ENCODE data around the gene CDK16. TPM values are rescaled to one million over a fixed set of nuclear protein-coding genes. Genes with fewer than 3 reads are reported as not detected.

CDK16 gene
- total and polyA plus RNA-seq, 2 donors (not counting 1 experiment from before 2014, with no cell fraction given) = 68.2 to 92.9 TPM

- Histone ChIP-seq H3K79me2 (ENCODE audit: control insufficient read depth, insufficient read depth, low read length) (peaks cover 61% of the 10 kb centered on the region), H3K36me3 (replicated peaks in 1 of 2; ENCODE audit: control extremely low read depth in 1 of 2, control insufficient read depth in 1 of 2, extremely low read depth in 1 of 2, insufficient read depth in 2 of 2, low read length in 1 of 2) (peaks cover 0 to 21% of the 10 kb centered on the region in 2 experiments), H2AFZ (ENCODE audit: insufficient read depth, low read depth, low read length, poor library complexity, severe bottlenecking) (peak overlapping the region; percentile 86), H4K20me1 (ENCODE audit: control insufficient read depth, insufficient read depth, low read length, poor library complexity, severe bottlenecking) (peaks cover 31% of the 10 kb centered on the region), H3K9me3 (ENCODE audit: control extremely low read depth in 1 of 3, control insufficient read depth in 2 of 3, insufficient read depth in 1 of 3, low read length in 2 of 3) (no peaks in the 10 kb centered on the region), H3K4me1 (ENCODE audit: control insufficient read depth in 2 of 2, insufficient read depth in 2 of 2, low read length in 2 of 2) (peaks cover 48 to 60% of the 10 kb centered on the region in 2 donors), H3K9ac (ENCODE audit: low read length) (peak overlapping the region; percentile 90), H3K4me2 (replicated peaks; ENCODE audit: low read depth, low read length, poor library complexity, severe bottlenecking) (peak overlapping the region; percentile 80), H3K27ac (ENCODE audit: low read length in 2 of 2) (peak overlapping the region; percentile 83 to 95), H3K4me3 (ENCODE audit: control extremely low read depth in 1 of 5, extremely low read depth in 1 of 5, insufficient read depth in 1 of 5, low read depth in 2 of 5, low read length in 4 of 5) (peak overlapping the region; percentile 71 to 96 (median 76)), H3K27me3 (replicated peaks in 1 of 4; ENCODE audit: control extremely low read depth in 1 of 4, control insufficient read depth in 3 of 4, insufficient read depth in 4 of 4, low read length in 3 of 4) (no peaks in the 10 kb centered on the region)
- WGBS (ENCODE audit: insufficient coverage) = 0% methylated on average over 7 of the region's 14 CpGs
- CTCF ChIA-PET = interaction anchor here (0.9 to 1.7 kb wide), 3 partner anchors 167 to 329 kb away, joined by 3 to 8 read pairs (median 7); no protein-coding TSS in a partner anchor
- POLR2A ChIA-PET = interaction anchor here (0.6 to 1.5 kb wide), 2 partner anchors 173 to 329 kb away, joined by 3 to 4 read pairs; no protein-coding TSS in a partner anchor
- TF ChIP-seq CTCF (IDR thresholded peaks at IDR 0.05) (no peak), EZH2 (IDR thresholded peaks at IDR 0.05; ENCODE audit: borderline replicate concordance, insufficient read depth, low read depth, low read length, poor library complexity, severe bottlenecking) (no peak)
- ATAC-seq (ENCODE audit: low read depth) (no peak), DNase-seq (no peak)
- intact Hi-C loops (cut with micrococcal nuclease) = loop anchor here (5.0 kb wide), 2 partner anchors 118 to 458 kb away; partner anchors contain the start of gene ELK1
- Mint-ChIP-seq H3K4me3 (peak overlapping the region; percentile 98), H3K27ac (peak overlapping the region; percentile 99), H3K9me3 (ENCODE audit: insufficient read depth) (no peaks in the 10 kb centered on the region), H3K27me3 (no peaks in the 10 kb centered on the region), H3K4me1 (peaks cover 61% of the 10 kb centered on the region)
These were observed 24.2 kb upstream of the CDK16 start for GRCh38 chrX:47194194-47194787.

- intact Hi-C loops (cut with micrococcal nuclease) = no loop called here
- H3K36me3 ChIP-seq (replicated peaks in 1 of 2; ENCODE audit: control extremely low read depth in 1 of 2, control insufficient read depth in 1 of 2, extremely low read depth in 1 of 2, insufficient read depth in 2 of 2, low read length in 1 of 2) = peaks cover 0 to 37% of the 10 kb centered on the region in 2 experiments
- no peak for TF ChIP-seq CTCF (IDR thresholded peaks at IDR 0.05)
- TF ChIP-seq EZH2 (IDR thresholded peaks at IDR 0.05; ENCODE audit: borderline replicate concordance, insufficient read depth, low read depth, low read length, poor library complexity, severe bottlenecking) = no peak
- H2AFZ ChIP-seq (ENCODE audit: insufficient read depth, low read depth, low read length, poor library complexity, severe bottlenecking) = no peak overlapping the region
- H3K27ac ChIP-seq (ENCODE audit: low read length in 2 of 2) = peak overlapping the region in 1 of 2 donors; percentile 17
- Mint-ChIP-seq H3K9me3 (ENCODE audit: insufficient read depth) (no peaks in the 10 kb centered on the region), H3K4me3 (peak overlapping the region; percentile 98), H3K27me3 (no peaks in the 10 kb centered on the region), H3K27ac (peak overlapping the region; percentile 46), H3K4me1 (peaks cover 57% of the 10 kb centered on the region)
- H3K79me2 ChIP-seq (ENCODE audit: control insufficient read depth, insufficient read depth, low read length) = peaks cover 72% of the 10 kb centered on the region
- H3K4me3 ChIP-seq (ENCODE audit: control extremely low read depth in 1 of 5, extremely low read depth in 1 of 5, insufficient read depth in 1 of 5, low read depth in 2 of 5, low read length in 4 of 5) = no peak overlapping the region
- peak overlapping the region; percentile 80 for H3K4me2 ChIP-seq (replicated peaks; ENCODE audit: low read depth, low read length, poor library complexity, severe bottlenecking)
- no peaks in the 10 kb centered on the region for H3K27me3 ChIP-seq (replicated peaks in 1 of 4; ENCODE audit: control extremely low read depth in 1 of 4, control insufficient read depth in 3 of 4, insufficient read depth in 4 of 4, low read length in 3 of 4)
- ATAC-seq (ENCODE audit: low read depth) (no peak), DNase-seq (no peak)
- H3K9ac ChIP-seq (ENCODE audit: low read length) = no peak overlapping the region
- POLR2A ChIA-PET = no interaction called here
- peaks cover 48 to 54% of the 10 kb centered on the region in 2 donors for H3K4me1 ChIP-seq (ENCODE audit: control insufficient read depth in 2 of 2, insufficient read depth in 2 of 2, low read length in 2 of 2)
- peaks cover 49% of the 10 kb centered on the region for H4K20me1 ChIP-seq (ENCODE audit: control insufficient read depth, insufficient read depth, low read length, poor library complexity, severe bottlenecking)
- H3K9me3 ChIP-seq (ENCODE audit: control extremely low read depth in 1 of 3, control insufficient read depth in 2 of 3, insufficient read depth in 1 of 3, low read length in 2 of 3) = no peaks in the 10 kb centered on the region
- 60% methylated on average over 2 of the region's 3 CpGs for WGBS (ENCODE audit: insufficient coverage)
- CTCF ChIA-PET = interaction anchor here (1.2 kb wide), 1 partner anchor 22 kb away, joined by 3 read pairs; no protein-coding TSS in a partner anchor
These were observed 22.4 kb upstream of the CDK16 start for GRCh38 chrX:47196098-47196497.

Data from B cell (primary cell).